H1 (cell line): ENCODE data around the gene MCCC1. TPM values are rescaled to one million over a fixed set of nuclear protein-coding genes. Genes with fewer than 3 reads are reported as not detected.

ENCODE experiments used
- CTCF ChIA-PET: fragments of 300-600 bp; sonication (Branson Sonifier 250); formaldehyde crosslinking; loops from one replicate; lab custom pipeline; 2021; ENCODE audit not compliant: partially characterized antibody; lab: Charles Lee
- POLR2A ChIA-PET: fragments of 300-600 bp; sonication (Branson Sonifier 250); formaldehyde crosslinking; loops from one replicate; lab custom pipeline; 2021; ENCODE audit warnings: inconsistent platforms; ENCODE audit not compliant: partially characterized antibody; lab: Charles Lee
- DNase-seq, 2 experiments: peaks; one replicate each; pipeline versions ENCODE4 v3.0.0 to v3.0.0-alpha.2; 2010 to 2022; ENCODE audit warnings: low spot score in 2 of 2, low read depth in 1 of 2, mixed read lengths in 1 of 2
- FAIRE-seq: peaks from 2 replicates; lab custom pipeline; 2011; peaks lifted over from hg19 to GRCh38; lab: Jason Lieb, UNC
- H2AFZ ChIP-seq: 2 replicates; pipeline ENCODE4 v1.8.1; 2012; ENCODE audit warnings: low read length, inconsistent platforms
- H2AK5ac ChIP-seq: 2 replicates; pipeline ENCODE4 v1.6.1; 2013; ENCODE audit warnings: low read depth, low read length
- H2BK120ac ChIP-seq: replicated peaks from 2 replicates; pipeline ENCODE3; 2013; ENCODE audit warnings: low read depth, low read length, inconsistent platforms
- H2BK12ac ChIP-seq: 2 replicates; pipeline ENCODE4 v1.6.1; 2013; ENCODE audit warnings: low read depth, low read length
- H2BK15ac ChIP-seq: 2 replicates; pipeline ENCODE4 v1.6.1; 2013; ENCODE audit warnings: low read length
- H2BK20ac ChIP-seq: 2 replicates; pipeline ENCODE4 v1.6.1; 2013; ENCODE audit warnings: low read length
- H2BK5ac ChIP-seq: 2 replicates; pipeline ENCODE4 v1.6.1; 2013; ENCODE audit warnings: low read depth, low read length
- H3K14ac ChIP-seq: 2 replicates; pipeline ENCODE4 v1.6.1; 2013; ENCODE audit warnings: inconsistent platforms; ENCODE audit not compliant: insufficient read length
- H3K18ac ChIP-seq: 2 replicates; pipeline ENCODE4 v1.6.1; 2013; ENCODE audit warnings: low read length; ENCODE audit errors: extremely low read depth
- H3K23ac ChIP-seq: 2 replicates; pipeline ENCODE4 v1.6.1; 2013; ENCODE audit warnings: inconsistent platforms; ENCODE audit not compliant: insufficient read length
- H3K23me2 ChIP-seq: 2 replicates; pipeline ENCODE4 v1.6.1; 2013; ENCODE audit warnings: low read depth, low read length
- H3K27ac ChIP-seq: 2 replicates; pipeline ENCODE4 v1.6.1; 2011; ENCODE audit warnings: low read depth, low read length, inconsistent platforms
- H3K27me3 ChIP-seq, 4 experiments: replicated peaks in 1 of 4; 1 replicate in 1 of 4; 2 replicates in 3 of 4; pipeline versions ENCODE4 v1.6.1 to v1.8.1; 2011 to 2013; ENCODE audit warnings: low read length in 3 of 4, mild to moderate bottlenecking in 3 of 4, inconsistent platforms in 2 of 4, mixed read lengths in 2 of 4, moderate library complexity in 1 of 4; ENCODE audit not compliant: control insufficient read depth in 3 of 4, insufficient read depth in 3 of 4; ENCODE audit errors: extremely low read depth in 1 of 4
- H3K36me3 ChIP-seq, 4 experiments: 2 replicates each; pipeline versions ENCODE4 v1.6.1 to v1.8.1; 2011 to 2013; ENCODE audit warnings: mild to moderate bottlenecking in 4 of 4, low read length in 3 of 4, moderate library complexity in 2 of 4, control low read depth in 1 of 4, inconsistent platforms in 1 of 4; ENCODE audit not compliant: insufficient read depth in 4 of 4, control insufficient read depth in 2 of 4
- H3K4ac ChIP-seq: replicated peaks from 2 replicates; pipeline ENCODE3; 2013; ENCODE audit warnings: low read length, low read depth, mixed read lengths, inconsistent platforms; ENCODE audit not compliant: insufficient read length
- H3K4me1 ChIP-seq, 4 experiments: replicated peaks in 1 of 4; 1 replicate in 1 of 4; 2 replicates in 3 of 4; pipeline versions ENCODE4 v1.6.1 to v1.8.1; 2011 to 2013; ENCODE audit warnings: low read length in 3 of 4, inconsistent platforms in 2 of 4, mixed read lengths in 1 of 4; ENCODE audit not compliant: insufficient read depth in 4 of 4, control insufficient read depth in 3 of 4
- H3K4me2 ChIP-seq, 2 experiments: 2 replicates each; pipeline versions ENCODE4 v1.6.1 to v1.8.1; 2011 to 2013; ENCODE audit warnings: low read depth in 2 of 2, low read length in 2 of 2, control low read depth in 1 of 2, inconsistent platforms in 1 of 2, mild to moderate bottlenecking in 1 of 2; ENCODE audit not compliant: insufficient read depth in 1 of 2
- H3K4me3 ChIP-seq, 4 experiments: fragments of 200-600, 300-600 bp in 1 of 4; sonication (generic), shearing (Covaris generic), sonication (Bioruptor Twin) in 1 of 4; 2 replicates each; pipeline versions ENCODE4 v1.5.1 to v1.8.1; 2011 to 2016; ENCODE audit warnings: low read length in 4 of 4, low read depth in 3 of 4, control low read depth in 2 of 4, inconsistent platforms in 2 of 4, mild to moderate bottlenecking in 2 of 4, mixed read lengths in 1 of 4, moderate library complexity in 1 of 4; ENCODE audit not compliant: insufficient read depth in 2 of 4; ENCODE audit errors: extremely low read depth in 1 of 4
- H3K56ac ChIP-seq: replicated peaks from 2 replicates; pipeline ENCODE3; 2013; ENCODE audit warnings: low read depth, mild to moderate bottlenecking, mixed read lengths, low read length, inconsistent platforms; ENCODE audit not compliant: insufficient read length
- H3K79me1 ChIP-seq: 2 replicates; pipeline ENCODE4 v1.6.1; 2013; ENCODE audit warnings: low read depth, low read length, control low read depth
- H3K79me2 ChIP-seq, 2 experiments: 2 replicates each; pipeline versions ENCODE4 v1.6.1 to v1.8.1; 2012 to 2013; ENCODE audit warnings: low read length in 2 of 2, mild to moderate bottlenecking in 2 of 2, inconsistent platforms in 1 of 2; ENCODE audit not compliant: insufficient read depth in 2 of 2, control insufficient read depth in 1 of 2
- H3K9ac ChIP-seq, 4 experiments: replicated peaks in 1 of 4; 1 replicate in 1 of 4; 2 replicates in 3 of 4; pipeline versions ENCODE4 v1.6.1 to v1.8.1; 2011 to 2013; ENCODE audit warnings: low read depth in 3 of 4, low read length in 3 of 4, control low read depth in 2 of 4, mild to moderate bottlenecking in 2 of 4, moderate library complexity in 2 of 4, inconsistent platforms in 1 of 4; ENCODE audit errors: extremely low read depth in 1 of 4
- H3K9me3 ChIP-seq, 2 experiments: 2 replicates each; pipeline versions ENCODE4 v1.6.1 to v1.8.1; 2012 to 2013; ENCODE audit warnings: mild to moderate bottlenecking in 2 of 2, moderate library complexity in 2 of 2, control low read depth in 1 of 2, inconsistent platforms in 1 of 2, low read depth in 1 of 2, low read length in 1 of 2, mixed read lengths in 1 of 2; ENCODE audit not compliant: insufficient read depth in 2 of 2
- H4K20me1 ChIP-seq, 2 experiments: replicated peaks in 1 of 2; 2 replicates each; pipeline versions ENCODE3 to v1.8.1; 2011 to 2013; ENCODE audit warnings: inconsistent platforms in 2 of 2, low read length in 2 of 2, mild to moderate bottlenecking in 1 of 2; ENCODE audit not compliant: insufficient read depth in 2 of 2, control insufficient read depth in 1 of 2
- H4K5ac ChIP-seq: 2 replicates; pipeline ENCODE4 v1.6.1; 2013; ENCODE audit warnings: low read length, low read depth, mixed read lengths, inconsistent platforms; ENCODE audit not compliant: insufficient read length
- H4K8ac ChIP-seq: 2 replicates; pipeline ENCODE4 v1.8.0; 2013; ENCODE audit warnings: mild to moderate bottlenecking, moderate library complexity, low read length, inconsistent platforms; ENCODE audit not compliant: insufficient read depth; ENCODE audit errors: extremely low read depth
- H4K91ac ChIP-seq: replicated peaks from 2 replicates; pipeline ENCODE3; 2013; ENCODE audit warnings: low read length, mixed read lengths, inconsistent platforms; ENCODE audit not compliant: insufficient read length
- CBX5 ChIP-seq: fragments of 300-800, 300-1000 bp; sonication (generic); IDR thresholded peaks from 2 replicates; pipeline ENCODE4 v1.7.1; 2016; ENCODE audit warnings: antibody characterized with exemption, low read length, low read depth
- CTCF ChIP-seq, 3 experiments: IDR thresholded peaks; 1 replicate in 2 of 3; 2 replicates in 1 of 3; pipeline versions ENCODE4 v1.5.1 to v1.6.1; 2011; ENCODE audit warnings: low read length in 3 of 3, mild to moderate bottlenecking in 3 of 3, inconsistent platforms in 2 of 3, low read depth in 1 of 3, moderate library complexity in 1 of 3; ENCODE audit not compliant: insufficient read depth in 1 of 3; ENCODE audit errors: control extremely low read depth in 1 of 3
- EZH2 ChIP-seq: fragments of 200-600 bp; sonication (generic); IDR thresholded peaks from 2 replicates; pipeline ENCODE4 v1.7.1; 2012; ENCODE audit warnings: low read depth, mild to moderate bottlenecking, moderate library complexity, low read length, inconsistent platforms; ENCODE audit not compliant: severe bottlenecking
- GABPA ChIP-seq: IDR thresholded peaks from 2 replicates; pipeline ENCODE4 v1.6.1; 2011; ENCODE audit warnings: mild to moderate bottlenecking, low read length, moderate library complexity, borderline replicate concordance; ENCODE audit not compliant: insufficient read depth
- NRF1 ChIP-seq: IDR thresholded peaks from 2 replicates; pipeline ENCODE4 v1.6.1; 2011; ENCODE audit warnings: mild to moderate bottlenecking, low read depth, low read length, improper control_type of control experiment
- POLR2A ChIP-seq, 2 experiments: IDR thresholded peaks; 1 replicate in 1 of 2; 2 replicates in 1 of 2; pipeline ENCODE4 v1.6.1; 2011; ENCODE audit warnings: low read depth in 2 of 2, low read length in 2 of 2, mild to moderate bottlenecking in 2 of 2; ENCODE audit errors: control extremely low read depth in 1 of 2
- SIRT6 ChIP-seq: IDR thresholded peaks from one replicate; pipeline ENCODE4 v1.7.1; 2012; ENCODE audit warnings: low read length, inconsistent platforms
- SP1 ChIP-seq: IDR thresholded peaks from 2 replicates; pipeline ENCODE4 v1.6.1; 2011; ENCODE audit warnings: low read depth, low read length
- TAF7 ChIP-seq: optimal IDR thresholded peaks from 2 replicates; pipeline ENCODE3; 2011; ENCODE audit warnings: low read depth, mild to moderate bottlenecking, inconsistent platforms, low read length, moderate library complexity, borderline replicate concordance
- WGBS, 2 experiments: shearing (Covaris generic) in 1 of 2; methylation state at CpG; one replicate each; pipeline versions ENCODE4 v1.1.6 to v1.1.7; 2013 to 2015; ENCODE audit warnings: low lambda C conversion rate in 2 of 2, mixed read lengths in 2 of 2, inconsistent platforms in 1 of 2, low coverage in 1 of 2, missing lambda C conversion rate in 1 of 2; ENCODE audit not compliant: insufficient replicate concordance in 2 of 2, insufficient coverage in 1 of 2, insufficient read length in 1 of 2; ENCODE audit errors: extremely low coverage in 1 of 2, missing lambda C conversion rate in 1 of 2; 5-methylcytosine and 5-hydroxymethylcytosine counted together
- polyA plus RNA-seq, 7 experiments: library from polyadenylated mRNA; depleted of rRNA in 3 of 7; stranded (reverse) in 5 of 7; unstranded in 2 of 7; fragments of >200 nt in 5 of 7; fragments of 200-250 nt in 2 of 7; gene quantifications; 1 replicate in 5 of 7; 2 replicates in 1 of 7; 4 replicates in 1 of 7; pipeline versions ENCODE4 v1.2.1 to v1.2.3, GENCODE V29; 2011 to 2013; ENCODE audit warnings: missing spikeins in 2 of 7, mixed read lengths in 2 of 7
- total RNA-seq: library from RNA; stranded (reverse); fragmentation: NEBNext Ultra II Directional; extraction: Animal tissue kit (Norgen Biotek cat#: 25700); gene quantifications from 2 replicates; pipeline ENCODE4 v1.2.1, GENCODE V29; 2021
- TF ChIP-seq, protein P1 (sequence below): IDR thresholded peaks from 2 replicates; pipeline ENCODE4 v1.6.1; 2012; ENCODE audit warnings: low read length, inconsistent platforms

Gene MCCC1
- total and polyA plus RNA-seq, 2 of the 8 experiments (the other 6 are each of a cell fraction or from before 2014, with no cell fraction given) = 10.8 to 21.5 TPM

GRCh38 chr3:182973047-182973446 is 126.2 kb downstream of the MCCC1 start:
- Histone ChIP-seq H2BK120ac (no peak overlapping the region), H2AK5ac (no peak overlapping the region), H3K4me3 (no peak overlapping the region), H2BK20ac (no peak overlapping the region), H2BK5ac (no peak overlapping the region), H2BK12ac (no peak overlapping the region), H3K23me2 (no peaks in the 10 kb centered on the region; the same call in 1 of the 2 replicates), H4K5ac (no peak overlapping the region), H3K36me3 (no peaks in the 10 kb centered on the region), H3K9ac (no peak overlapping the region), H3K27ac (no peak overlapping the region), H3K4ac (no peak overlapping the region), H3K79me2 (peaks cover 9 to 97% of the 10 kb centered on the region in 2 experiments), H3K9me3 (no peaks in the 10 kb centered on the region), H3K27me3 (no peaks in the 10 kb centered on the region), H3K56ac (no peak overlapping the region), H3K14ac (no peak overlapping the region), H3K18ac (no peak overlapping the region), H4K20me1 (no peaks in the 10 kb centered on the region), H3K23ac (no peak overlapping the region), H3K79me1 (peaks cover 3% of the 10 kb centered on the region), H3K4me2 (no peak overlapping the region), H4K8ac (no peak overlapping the region), H3K4me1 (peaks cover 0 to 3% (median 1%) of the 10 kb centered on the region in 4 experiments; a peak in 4 of 7 replicates), H2AFZ (no peak overlapping the region), H4K91ac (no peak overlapping the region), H2BK15ac (no peak overlapping the region)
- 89% methylated on average over 5 of the region's 5 CpGs; no CpG with 5 or more reads in 1 of the 2 experiments for WGBS, 2 experiments
- no peak for FAIRE-seq
- DNase-seq = no peak
- ChIA-PET POLR2A (interaction anchor here (0.7 kb wide), 1 partner anchor 22 kb away, joined by 3 read pairs; no protein-coding TSS in a partner anchor), CTCF (interaction anchor here (0.6 to 0.9 kb wide), 2 partner anchors 26 to 67 kb away, joined by 3 read pairs; no protein-coding TSS in a partner anchor)
- no peak for TF ChIP-seq EZH2
- TF ChIP-seq POLR2A (IDR thresholded peaks at IDR 0.05; ENCODE audit: control extremely low read depth in 1 of 2, low read depth in 2 of 2, low read length in 2 of 2) = no peak
- TF ChIP-seq CTCF (IDR thresholded peaks at IDR 0.05; ENCODE audit: control extremely low read depth in 1 of 3, insufficient read depth in 1 of 3, low read depth in 1 of 3, low read length in 3 of 3) = no peak
- no peak for TF ChIP-seq SP1
- no peak for TF ChIP-seq NRF1
- TF ChIP-seq GABPA = no peak
- TF ChIP-seq SIRT6 = no peak
- TF ChIP-seq CBX5 = no peak
- TF ChIP-seq TAF7 = no peak
- TF ChIP-seq, protein P1, sequence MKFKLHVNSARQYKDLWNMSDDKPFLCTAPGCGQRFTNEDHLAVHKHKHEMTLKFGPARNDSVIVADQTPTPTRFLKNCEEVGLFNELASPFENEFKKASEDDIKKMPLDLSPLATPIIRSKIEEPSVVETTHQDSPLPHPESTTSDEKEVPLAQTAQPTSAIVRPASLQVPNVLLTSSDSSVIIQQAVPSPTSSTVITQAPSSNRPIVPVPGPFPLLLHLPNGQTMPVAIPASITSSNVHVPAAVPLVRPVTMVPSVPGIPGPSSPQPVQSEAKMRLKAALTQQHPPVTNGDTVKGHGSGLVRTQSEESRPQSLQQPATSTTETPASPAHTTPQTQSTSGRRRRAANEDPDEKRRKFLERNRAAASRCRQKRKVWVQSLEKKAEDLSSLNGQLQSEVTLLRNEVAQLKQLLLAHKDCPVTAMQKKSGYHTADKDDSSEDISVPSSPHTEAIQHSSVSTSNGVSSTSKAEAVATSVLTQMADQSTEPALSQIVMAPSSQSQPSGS = no peak
